Keratinocyte (primary cell): ENCODE measurements around the gene GPATCH1. TPM values are rescaled to one million over a fixed set of nuclear protein-coding genes. Genes with fewer than 3 reads are reported as not detected.

ENCODE experiments used
- DNase-seq: peaks from one replicate; pipeline ENCODE4 v3.0.0-alpha.2; 2011; ENCODE audit warnings: low read depth, missing footprints, low spot score
- FAIRE-seq: peaks from 2 replicates; lab custom pipeline; 2011; peaks lifted over from hg19 to GRCh38; lab: Jason Lieb, UNC
- H2AFZ ChIP-seq: 2 replicates; pipeline ENCODE4 v1.6.0; 2012; ENCODE audit warnings: low read length, control low read depth, inconsistent platforms; ENCODE audit not compliant: control insufficient read depth
- H3K27ac ChIP-seq: 2 replicates; pipeline ENCODE4 v1.5.1; 2011; ENCODE audit warnings: low read length; ENCODE audit not compliant: control insufficient read depth, insufficient read depth
- H3K27me3 ChIP-seq: 3 replicates; pipeline ENCODE4 v1.6.0; 2011; ENCODE audit warnings: low read length; ENCODE audit not compliant: control insufficient read depth, insufficient read depth; ENCODE audit errors: extremely low read depth
- H3K36me3 ChIP-seq, 2 experiments: 2 replicates in 1 of 2; 3 replicates in 1 of 2; pipeline ENCODE4 v1.5.1; 2011; ENCODE audit warnings: low read length in 2 of 2, mild to moderate bottlenecking in 1 of 2; ENCODE audit not compliant: control insufficient read depth in 2 of 2, insufficient read depth in 2 of 2; ENCODE audit errors: extremely low read depth in 1 of 2
- H3K4me1 ChIP-seq: 3 replicates; pipeline ENCODE4 v1.5.1; 2011; ENCODE audit warnings: low read length; ENCODE audit not compliant: control insufficient read depth, insufficient read depth; ENCODE audit errors: extremely low read depth
- H3K4me2 ChIP-seq: 3 replicates; pipeline ENCODE4 v1.6.0; 2011; ENCODE audit warnings: low read depth, low read length; ENCODE audit not compliant: control insufficient read depth, insufficient read depth; ENCODE audit errors: extremely low read depth
- H3K4me3 ChIP-seq, 3 experiments: fragments of 200-600 bp in 1 of 3; sonication (generic) in 1 of 3; 2 replicates in 2 of 3; 3 replicates in 1 of 3; pipeline ENCODE4 v1.5.1; 2011 to 2016; ENCODE audit warnings: low read length in 3 of 3, mild to moderate bottlenecking in 3 of 3, control low read depth in 2 of 3, inconsistent platforms in 1 of 3, low read depth in 1 of 3, mixed read lengths in 1 of 3, mixed run types in 1 of 3, moderate library complexity in 1 of 3; ENCODE audit not compliant: control insufficient read depth in 2 of 3, insufficient read depth in 2 of 3; ENCODE audit errors: extremely low read depth in 1 of 3
- H3K79me2 ChIP-seq: 2 replicates; pipeline ENCODE4 v1.6.0; 2012; ENCODE audit warnings: low read length; ENCODE audit not compliant: control insufficient read depth, insufficient read depth
- H3K9ac ChIP-seq: 3 replicates; pipeline ENCODE4 v1.6.0; 2011; ENCODE audit warnings: low read length; ENCODE audit not compliant: control insufficient read depth, insufficient read depth; ENCODE audit errors: extremely low read depth
- H3K9me1 ChIP-seq: 3 replicates; pipeline ENCODE4 v1.6.0; 2011; ENCODE audit warnings: low read length; ENCODE audit not compliant: control insufficient read depth, insufficient read depth; ENCODE audit errors: extremely low read depth
- H3K9me3 ChIP-seq: 2 replicates; pipeline ENCODE4 v1.5.1; 2012; ENCODE audit warnings: low read depth, low read length; ENCODE audit not compliant: control insufficient read depth
- H4K20me1 ChIP-seq: 3 replicates; pipeline ENCODE4 v1.6.0; 2011; ENCODE audit warnings: low read length; ENCODE audit not compliant: control insufficient read depth, insufficient read depth; ENCODE audit errors: extremely low read depth
- EZH2 ChIP-seq: IDR thresholded peaks from one replicate; pipeline ENCODE4 v1.6.1; 2012; ENCODE audit warnings: inconsistent platforms, mild to moderate bottlenecking, low read length, moderate library complexity
- dilution Hi-C: fragments of 300-500 bp; cut with MboI; formaldehyde crosslinking; loops from one replicate; pipeline ENCODE4 v1.7.0; 2020; ENCODE audit warnings: low sequenced_read_pairs; ENCODE audit not compliant: extremely low pct_ligation_motif_present
- polyA plus RNA-seq, 5 experiments: library from polyadenylated mRNA; depleted of rRNA in 3 of 5; stranded (reverse) in 3 of 5; stranded (forward) in 1 of 5; unstranded in 1 of 5; fragments of >200 nt; gene quantifications; 1 replicate in 1 of 5; 2 replicates in 3 of 5; 3 replicates in 1 of 5; pipeline versions ENCODE4 v1.2.1 to v1.2.3, GENCODE V29; 2011 to 2012; ENCODE audit warnings: missing spikeins in 2 of 5, low read depth in 1 of 5, low replicate concordance in 1 of 5
- TF ChIP-seq, protein P1 (sequence below), 3 experiments: IDR thresholded peaks in 1 of 3; conservative IDR thresholded peaks in 1 of 3; optimal IDR thresholded peaks in 1 of 3; 2 replicates in 2 of 3; 3 replicates in 1 of 3; pipeline versions ENCODE3 to v1.5.1; 2011; ENCODE audit warnings: low read length in 3 of 3, mild to moderate bottlenecking in 3 of 3, moderate library complexity in 2 of 3, control low read depth in 1 of 3, inconsistent platforms in 1 of 3; ENCODE audit not compliant: insufficient read depth in 2 of 3; ENCODE audit errors: extremely low read depth in 1 of 3

Gene GPATCH1
- polyA plus RNA-seq, 1 donor (not counting 4 experiments of a cell fraction or from before 2014, with no cell fraction given), result 5.8 TPM

DNA sequence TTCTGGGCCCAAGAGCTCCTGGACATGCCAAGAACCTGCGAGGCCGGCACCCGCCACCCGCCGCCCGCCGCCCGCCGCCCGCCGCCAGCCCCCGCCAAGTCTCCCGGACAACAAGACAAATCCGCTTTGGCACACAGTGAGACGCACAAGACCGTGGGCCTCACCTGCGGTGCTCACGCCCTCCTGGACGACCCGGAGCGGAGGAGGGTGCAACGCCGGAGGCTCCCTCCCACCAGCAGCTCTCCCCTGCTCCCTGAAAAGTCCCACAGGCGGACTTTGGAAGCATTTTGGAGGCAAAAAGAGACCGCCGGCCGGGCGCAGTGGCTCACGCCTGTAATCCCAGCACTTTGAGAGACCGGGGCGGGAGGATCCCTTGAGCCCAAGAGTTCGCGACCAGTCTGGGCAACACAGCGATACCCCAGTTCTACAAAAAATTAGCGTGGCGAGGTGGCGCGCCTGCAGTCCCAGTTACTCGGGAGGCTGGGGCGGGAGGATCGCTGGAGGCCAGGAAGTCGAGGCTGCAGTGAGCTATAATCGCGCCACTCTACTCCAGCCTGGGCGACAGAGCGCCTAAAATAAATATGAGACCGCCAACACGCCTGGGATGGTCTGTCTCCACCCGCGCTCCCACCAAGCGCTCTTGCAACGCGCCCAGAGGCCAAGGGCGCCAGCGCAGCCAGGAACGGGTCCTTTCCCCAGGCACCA lies 17.1 kb upstream of the GPATCH1 start:
- peaks cover 7% of the 10 kb centered on the region for H3K4me1 ChIP-seq
- peak overlapping the region; percentile 55 to 63 (median 57) for H3K4me3 ChIP-seq
- H3K9me3 ChIP-seq, result no peaks in the 10 kb centered on the region
- peaks cover 14% of the 10 kb centered on the region for H3K79me2 ChIP-seq
- no peaks in the 10 kb centered on the region for H3K27me3 ChIP-seq
- DNase-seq, result no peak
- H3K4me2 ChIP-seq, result peak overlapping the region; percentile 73
- no peaks in the 10 kb centered on the region for H3K9me1 ChIP-seq
- TF ChIP-seq, protein P1, sequence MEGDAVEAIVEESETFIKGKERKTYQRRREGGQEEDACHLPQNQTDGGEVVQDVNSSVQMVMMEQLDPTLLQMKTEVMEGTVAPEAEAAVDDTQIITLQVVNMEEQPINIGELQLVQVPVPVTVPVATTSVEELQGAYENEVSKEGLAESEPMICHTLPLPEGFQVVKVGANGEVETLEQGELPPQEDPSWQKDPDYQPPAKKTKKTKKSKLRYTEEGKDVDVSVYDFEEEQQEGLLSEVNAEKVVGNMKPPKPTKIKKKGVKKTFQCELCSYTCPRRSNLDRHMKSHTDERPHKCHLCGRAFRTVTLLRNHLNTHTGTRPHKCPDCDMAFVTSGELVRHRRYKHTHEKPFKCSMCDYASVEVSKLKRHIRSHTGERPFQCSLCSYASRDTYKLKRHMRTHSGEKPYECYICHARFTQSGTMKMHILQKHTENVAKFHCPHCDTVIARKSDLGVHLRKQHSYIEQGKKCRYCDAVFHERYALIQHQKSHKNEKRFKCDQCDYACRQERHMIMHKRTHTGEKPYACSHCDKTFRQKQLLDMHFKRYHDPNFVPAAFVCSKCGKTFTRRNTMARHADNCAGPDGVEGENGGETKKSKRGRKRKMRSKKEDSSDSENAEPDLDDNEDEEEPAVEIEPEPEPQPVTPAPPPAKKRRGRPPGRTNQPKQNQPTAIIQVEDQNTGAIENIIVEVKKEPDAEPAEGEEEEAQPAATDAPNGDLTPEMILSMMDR (optimal IDR thresholded peaks at IDR 0.05 in 1 of 3, IDR thresholded peaks at IDR 0.05 in 1 of 3, conservative IDR thresholded peaks at IDR 0.05 in 1 of 3; ENCODE audit: extremely low read depth in 1 of 3, insufficient read depth in 2 of 3, low read length in 3 of 3), result peak in 1 of 3 experiments; percentile 1
- TF ChIP-seq EZH2, result no peak
- no peaks in the 10 kb centered on the region for H3K36me3 ChIP-seq
- no peak for FAIRE-seq
- no peak overlapping the region for H3K27ac ChIP-seq
- H4K20me1 ChIP-seq, result peaks cover 5% of the 10 kb centered on the region
- dilution Hi-C loops, result no loop called here
- peak overlapping the region; percentile 1 for H2AFZ ChIP-seq
- peak overlapping the region; percentile 61 for H3K9ac ChIP-seq

DNA sequence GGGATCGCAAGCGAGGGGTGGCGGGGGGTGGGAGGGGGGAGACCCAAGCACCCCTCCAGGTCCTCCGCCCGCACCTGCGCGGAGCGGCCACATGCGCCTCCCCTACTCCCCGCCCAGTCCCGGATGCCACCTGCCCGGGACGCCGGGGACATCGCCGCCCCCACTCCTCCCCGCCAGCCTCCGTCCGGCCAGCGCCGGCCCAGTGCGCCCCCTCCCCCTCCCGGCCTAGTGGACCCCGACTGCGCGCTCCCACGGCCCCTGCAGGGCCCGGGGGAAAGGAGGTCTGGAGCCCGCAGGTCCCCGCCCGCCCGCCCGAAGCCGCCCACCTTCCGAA lies 16.6 kb upstream of the GPATCH1 start:
- Histone ChIP-seq H3K9ac (no peak overlapping the region), H3K79me2 (peaks cover 14% of the 10 kb centered on the region), H3K36me3 (no peaks in the 10 kb centered on the region), H3K27me3 (no peaks in the 10 kb centered on the region), H3K9me3 (no peaks in the 10 kb centered on the region), H3K4me3 (peak overlapping the region; percentile 55 to 63 (median 57)), H4K20me1 (peaks cover 5% of the 10 kb centered on the region), H3K27ac (no peak overlapping the region), H3K4me2 (peak overlapping the region; percentile 73), H3K4me1 (peaks cover 7% of the 10 kb centered on the region), H3K9me1 (no peaks in the 10 kb centered on the region), H2AFZ (no peak overlapping the region)
- DNase-seq, result no peak
- no peak for FAIRE-seq
- TF ChIP-seq, protein P1 (optimal IDR thresholded peaks at IDR 0.05 in 1 of 3, IDR thresholded peaks at IDR 0.05 in 1 of 3, conservative IDR thresholded peaks at IDR 0.05 in 1 of 3; ENCODE audit: extremely low read depth in 1 of 3, insufficient read depth in 2 of 3, low read length in 3 of 3), result no peak
- no peak for TF ChIP-seq EZH2
- dilution Hi-C loops, result no loop called here
